ACHN (cell line): Measurements from ENCODE around the gene KLHDC7A.

ENCODE experiments used
- DNase-seq: peaks from one replicate; pipeline ENCODE4 v3.0.0-alpha.2; 2015
- in situ Hi-C: cut with HindIII; loops from 2 replicates; pipeline ENCODE4 v1.10.0; 2017; ENCODE audit warnings: low sequenced_read_pairs, low pct_ligation_motif_present, low pct_unique_long_range_greater_than_20kb

Gene KLHDC7A

DNA sequence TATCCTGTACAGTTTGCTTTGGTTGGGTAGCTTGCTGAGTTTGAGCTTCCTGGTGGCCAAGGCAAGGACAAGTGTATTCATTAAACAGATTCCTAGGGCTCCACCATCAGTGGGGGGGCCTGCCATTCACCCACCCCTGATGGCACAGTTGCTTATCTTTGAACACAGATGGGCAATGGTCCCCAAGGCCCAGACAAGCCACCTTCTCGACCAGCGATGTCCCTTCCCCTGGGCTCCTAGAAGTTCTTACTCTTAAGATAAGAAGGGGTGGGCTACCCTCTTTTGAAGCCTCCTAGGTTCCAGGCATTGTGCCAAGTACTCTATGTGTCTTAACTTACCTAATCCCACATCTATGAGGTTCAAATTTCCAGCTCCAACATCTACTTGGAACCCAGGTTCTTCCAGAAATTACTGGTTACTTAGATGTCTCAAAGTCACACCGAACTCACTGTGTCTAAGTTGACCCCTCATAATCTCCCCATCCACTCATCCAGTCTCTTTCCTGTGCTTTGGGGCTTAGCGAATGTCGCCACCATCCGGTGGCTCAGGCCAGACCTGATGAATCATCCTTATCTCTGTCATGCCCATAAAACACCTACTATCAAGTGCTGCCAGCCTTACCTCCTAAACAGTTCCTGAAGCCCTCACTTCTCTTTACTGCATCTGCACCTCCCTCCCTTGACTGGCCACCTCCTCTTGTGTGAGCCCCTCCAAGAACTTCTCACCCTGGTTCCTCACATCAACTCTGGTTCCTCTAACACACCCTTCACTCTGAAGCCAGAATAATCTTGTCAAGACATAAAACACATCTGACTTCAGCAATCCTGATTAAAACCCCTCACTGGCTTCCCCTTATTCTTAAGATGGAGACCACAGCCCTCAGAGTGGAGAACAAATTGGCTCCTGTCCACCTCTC lies 50.1 kb downstream of the KLHDC7A start:
- DNase-seq, result peak; percentile 11
- in situ Hi-C loops, result no loop called here

- DNase-seq, result no peak
- in situ Hi-C loops, result no loop called here
These were observed 50.7 kb downstream of the KLHDC7A start for GRCh38 chr1:18531503-18531845.

GRCh38 chr1:18532390-18533170 lies 51.9 kb downstream of the KLHDC7A start:
- in situ Hi-C loops, result no loop called here
- DNase-seq, result no peak

DNA sequence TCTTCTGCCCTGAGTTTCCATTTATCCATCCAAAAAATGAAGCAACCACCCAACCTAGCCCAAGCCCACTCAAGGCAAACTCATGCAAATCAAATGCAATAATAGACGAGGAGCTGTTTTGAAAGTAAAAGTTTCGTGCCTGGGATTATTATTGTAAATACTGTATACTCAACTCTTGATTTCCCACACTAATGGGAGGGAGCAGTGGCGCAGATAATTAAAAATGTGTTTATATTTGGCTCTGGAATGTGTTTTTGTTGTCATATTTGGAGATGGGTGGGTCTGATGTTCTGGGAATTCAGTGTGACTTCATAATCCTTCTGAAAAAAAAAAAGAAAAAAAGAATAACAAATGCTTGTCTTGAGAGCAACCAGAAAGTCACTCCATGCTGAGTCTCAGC lies 52.5 kb downstream of the KLHDC7A start:
- DNase-seq, result no peak
- in situ Hi-C loops, result no loop called here

DNA sequence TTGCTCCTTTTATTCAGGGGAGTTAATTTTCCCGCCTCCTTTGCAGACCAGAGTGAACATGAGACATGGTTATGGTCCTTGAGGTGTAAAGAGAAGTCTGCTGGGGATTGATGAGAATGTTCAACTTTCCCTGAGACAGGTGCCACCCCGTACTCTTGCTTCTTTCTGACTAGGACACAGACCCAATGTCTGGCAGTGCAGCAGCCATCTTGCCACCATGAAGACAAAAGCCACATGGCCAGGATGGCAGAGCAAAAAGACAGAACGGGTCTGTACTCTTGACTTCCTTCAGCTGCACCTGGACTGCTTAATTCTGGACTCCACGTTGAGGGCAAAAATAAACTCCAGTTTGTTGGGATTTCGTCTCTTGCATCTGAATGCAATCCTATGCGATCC lies 54.1 kb downstream of the KLHDC7A start:
- in situ Hi-C loops, result no loop called here
- DNase-seq, result no peak
